Measurements from ENCODE around the gene TWF2. TPM values are rescaled to one million over a fixed set of nuclear protein-coding genes. Genes with fewer than 3 reads are reported as not detected.

Gene TWF2
- total and polyA plus RNA-seq, 2 of the 13 experiments (the other 11 are each of a cell fraction or from before 2014, with no cell fraction given), result 45.5 to 108 TPM

- no peak for TF ChIP-seq TFDP2 (CRISPR knock-in tag; IDR thresholded peaks at IDR 0.05)
- TF ChIP-seq ZNF556 (CRISPR knock-in tag; IDR thresholded peaks at IDR 0.05; ENCODE audit: borderline replicate concordance), result no peak
- TF ChIP-seq ZNF160 (CRISPR knock-in tag; IDR thresholded peaks at IDR 0.05), result no peak
- no peak for TF ChIP-seq ZNF296 (CRISPR knock-in tag; conservative IDR thresholded peaks at IDR 0.05)
- no peak for TF ChIP-seq RAD51 (IDR thresholded peaks at IDR 0.05; ENCODE audit: borderline replicate concordance)
- TF ChIP-seq YEATS2 (CRISPR knock-in tag; IDR thresholded peaks at IDR 0.05; ENCODE audit: borderline replicate concordance), result no peak
- no peak for TF ChIP-seq ZBTB4 (CRISPR knock-in tag; IDR thresholded peaks at IDR 0.05; ENCODE audit: borderline replicate concordance)
- TF ChIP-seq ZBTB38 (CRISPR knock-in tag; IDR thresholded peaks at IDR 0.05), result no peak
- TF ChIP-seq MTF1 (CRISPR knock-in tag; IDR thresholded peaks at IDR 0.05), result no peak
- TF ChIP-seq ZNF263 (CRISPR knock-in tag; IDR thresholded peaks at IDR 0.05), result no peak
- no peak for TF ChIP-seq PITX1 (CRISPR knock-in tag; IDR thresholded peaks at IDR 0.05)
- no peak for TF ChIP-seq ZNF879 (CRISPR knock-in tag; IDR thresholded peaks at IDR 0.05)
- TF ChIP-seq, protein P1, sequence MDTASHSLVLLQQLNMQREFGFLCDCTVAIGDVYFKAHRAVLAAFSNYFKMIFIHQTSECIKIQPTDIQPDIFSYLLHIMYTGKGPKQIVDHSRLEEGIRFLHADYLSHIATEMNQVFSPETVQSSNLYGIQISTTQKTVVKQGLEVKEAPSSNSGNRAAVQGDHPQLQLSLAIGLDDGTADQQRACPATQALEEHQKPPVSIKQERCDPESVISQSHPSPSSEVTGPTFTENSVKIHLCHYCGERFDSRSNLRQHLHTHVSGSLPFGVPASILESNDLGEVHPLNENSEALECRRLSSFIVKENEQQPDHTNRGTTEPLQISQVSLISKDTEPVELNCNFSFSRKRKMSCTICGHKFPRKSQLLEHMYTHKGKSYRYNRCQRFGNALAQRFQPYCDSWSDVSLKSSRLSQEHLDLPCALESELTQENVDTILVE (CRISPR knock-in tag; IDR thresholded peaks at IDR 0.05), result no peak
- TF ChIP-seq ZNF841 (CRISPR knock-in tag; IDR thresholded peaks at IDR 0.05; ENCODE audit: borderline replicate concordance), result no peak
- no peak for TF ChIP-seq SNAPC5 (CRISPR knock-in tag; IDR thresholded peaks at IDR 0.05; ENCODE audit: borderline replicate concordance)
- no peak for TF ChIP-seq MIXL1 (CRISPR knock-in tag; IDR thresholded peaks at IDR 0.05)
- TF ChIP-seq FOXC1 (CRISPR knock-in tag; IDR thresholded peaks at IDR 0.05; ENCODE audit: borderline replicate concordance), result no peak
- TF ChIP-seq ZNF788 (CRISPR knock-in tag; IDR thresholded peaks at IDR 0.05; ENCODE audit: borderline replicate concordance), result no peak
- TF ChIP-seq MNT (IDR thresholded peaks at IDR 0.05), result no peak
- no peak for TF ChIP-seq SMAD3 (CRISPR knock-in tag; IDR thresholded peaks at IDR 0.05)
- no peak for TF ChIP-seq SMARCC2 (IDR thresholded peaks at IDR 0.05)
- no peak for TF ChIP-seq U2AF2 (IDR thresholded peaks at IDR 0.05; ENCODE audit: low read depth, low read length)
- TF ChIP-seq NRL (CRISPR knock-in tag; IDR thresholded peaks at IDR 0.05; ENCODE audit: borderline replicate concordance), result no peak
- TF ChIP-seq PCBP2 (optimal IDR thresholded peaks at IDR 0.05; ENCODE audit: low read depth, low read length, poor library complexity, severe bottlenecking), result no peak
- no peak for TF ChIP-seq XBP1 (CRISPR knock-in tag; IDR thresholded peaks at IDR 0.05)
These were observed 18.5 kb downstream of the TWF2 start (continued) for GRCh38 chr3:52220380-52221026.
